SK-N-SH treated with all-trans-retinoic acid at 6 μM for 48 hours (cell line): ENCODE results near the gene CCNJL.

Source experiments
- CSDC2 ChIP-seq: fragments of 250-450 bp; sonication (Bioruptor Pico); IDR thresholded peaks from 2 replicates; pipeline ENCODE4 v1.5.0; 2020; ENCODE audit warnings: mild to moderate bottlenecking, moderate library complexity
- PATZ1 ChIP-seq: fragments of 250-450 bp; sonication (Bioruptor Pico); IDR thresholded peaks from 2 replicates; pipeline ENCODE4 v1.8.0; 2020; ENCODE audit warnings: mild to moderate bottlenecking, moderate library complexity, borderline replicate concordance
- ZNF565 ChIP-seq: fragments of 450-650 bp; formaldehyde crosslinking; conservative IDR thresholded peaks from 2 replicates; pipeline ENCODE4 v1.5.0; 2020; ENCODE audit warnings: low read depth, mild to moderate bottlenecking, moderate library complexity
- ZNF8 ChIP-seq: fragments of 450-650 bp; formaldehyde crosslinking; IDR thresholded peaks from 2 replicates; pipeline ENCODE4 v1.5.0; 2020; ENCODE audit warnings: mild to moderate bottlenecking, moderate library complexity

- no peak for TF ChIP-seq PATZ1
- no peak for TF ChIP-seq ZNF565
- no peak for TF ChIP-seq ZNF8 (CRISPR knock-in tag)
- TF ChIP-seq CSDC2: no peak
Observed at GRCh38 chr5:160219356-160219755, 93.0 kb downstream of the CCNJL start.
